ENCODE measurements around the gene ATP2B2. TPM values are rescaled to one million over a fixed set of nuclear protein-coding genes. Genes with fewer than 3 reads are reported as not detected.

ATP2B2 gene
- total RNA-seq, 2 donors from 2014 or later, result 0.14 to 0.74 TPM

DNA sequence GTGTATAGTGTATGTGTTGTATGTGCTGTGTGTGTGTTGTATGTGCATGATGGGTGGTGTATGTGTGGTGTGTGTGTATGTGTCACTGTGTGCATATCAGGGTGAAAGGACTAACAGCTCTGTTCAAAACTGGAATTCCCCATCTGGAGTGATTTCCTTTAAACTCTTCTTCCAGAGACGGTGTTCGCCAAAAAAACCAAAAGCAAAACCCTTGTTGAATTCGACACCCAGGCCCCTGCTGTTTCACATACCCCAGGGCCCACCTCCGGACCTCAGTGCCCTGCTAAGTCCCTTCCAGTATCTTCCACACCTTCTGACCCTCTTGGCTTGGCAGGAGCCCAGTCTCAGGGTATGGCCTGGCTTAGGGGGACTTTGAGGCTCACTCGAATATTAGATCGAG, 139.6 kb downstream of the ATP2B2 start:
- TF ChIP-seq POLR2A (IDR thresholded peaks at IDR 0.05), result no peak
- TF ChIP-seq, protein P1, sequence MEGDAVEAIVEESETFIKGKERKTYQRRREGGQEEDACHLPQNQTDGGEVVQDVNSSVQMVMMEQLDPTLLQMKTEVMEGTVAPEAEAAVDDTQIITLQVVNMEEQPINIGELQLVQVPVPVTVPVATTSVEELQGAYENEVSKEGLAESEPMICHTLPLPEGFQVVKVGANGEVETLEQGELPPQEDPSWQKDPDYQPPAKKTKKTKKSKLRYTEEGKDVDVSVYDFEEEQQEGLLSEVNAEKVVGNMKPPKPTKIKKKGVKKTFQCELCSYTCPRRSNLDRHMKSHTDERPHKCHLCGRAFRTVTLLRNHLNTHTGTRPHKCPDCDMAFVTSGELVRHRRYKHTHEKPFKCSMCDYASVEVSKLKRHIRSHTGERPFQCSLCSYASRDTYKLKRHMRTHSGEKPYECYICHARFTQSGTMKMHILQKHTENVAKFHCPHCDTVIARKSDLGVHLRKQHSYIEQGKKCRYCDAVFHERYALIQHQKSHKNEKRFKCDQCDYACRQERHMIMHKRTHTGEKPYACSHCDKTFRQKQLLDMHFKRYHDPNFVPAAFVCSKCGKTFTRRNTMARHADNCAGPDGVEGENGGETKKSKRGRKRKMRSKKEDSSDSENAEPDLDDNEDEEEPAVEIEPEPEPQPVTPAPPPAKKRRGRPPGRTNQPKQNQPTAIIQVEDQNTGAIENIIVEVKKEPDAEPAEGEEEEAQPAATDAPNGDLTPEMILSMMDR (IDR thresholded peaks at IDR 0.05), result no peak
- no peak for TF ChIP-seq POLR2AphosphoS5 (IDR thresholded peaks at IDR 0.05)
- H3K4me3 ChIP-seq, result no peak overlapping the region
- intact Hi-C loops (cut with DNase I), result no loop called here
- H3K27ac ChIP-seq, result no peak overlapping the region
- H3K36me3 ChIP-seq, result no peaks in the 10 kb centered on the region
- H3K9me3 ChIP-seq, result no peaks in the 10 kb centered on the region
- no peak for DNase-seq (ENCODE audit: low spot score)
- H3K4me1 ChIP-seq (replicated peaks), result no peaks in the 10 kb centered on the region
- WGBS, result 70% methylated on average over 6 of the region's 6 CpGs
- no peaks in the 10 kb centered on the region for H3K27me3 ChIP-seq (replicated peaks; ENCODE audit: insufficient read depth)

DNA sequence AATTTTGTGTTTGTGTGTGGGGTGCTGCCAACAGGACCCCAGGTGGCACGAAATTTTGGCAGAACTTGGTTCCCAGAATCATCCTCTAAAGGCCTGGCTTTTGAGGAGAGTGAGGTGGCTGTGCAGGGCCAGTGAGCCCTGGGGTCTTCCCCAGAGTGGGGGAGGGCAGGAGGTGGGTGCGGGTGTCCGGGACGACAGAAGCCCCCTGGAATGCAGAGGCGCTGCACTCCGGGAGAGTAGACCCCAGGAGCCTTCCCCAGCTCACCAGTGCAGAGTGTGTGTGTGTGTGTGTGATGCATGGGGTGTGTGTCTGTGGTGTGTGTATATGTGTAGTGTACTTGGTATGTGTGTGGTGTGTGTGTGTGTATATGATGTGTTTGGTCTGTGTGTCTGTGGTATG, 140.1 kb downstream of the ATP2B2 start:
- H3K27me3 ChIP-seq (replicated peaks; ENCODE audit: insufficient read depth), result no peaks in the 10 kb centered on the region
- H3K27ac ChIP-seq, result no peak overlapping the region
- H3K36me3 ChIP-seq, result no peaks in the 10 kb centered on the region
- intact Hi-C loops (cut with DNase I), result no loop called here
- no peak overlapping the region for H3K4me3 ChIP-seq
- no peaks in the 10 kb centered on the region for H3K4me1 ChIP-seq (replicated peaks)
- H3K9me3 ChIP-seq, result no peaks in the 10 kb centered on the region
- no peak for DNase-seq (ENCODE audit: low spot score)
- WGBS, result 76% methylated on average over 6 of the region's 6 CpGs
- no peak for TF ChIP-seq POLR2A (IDR thresholded peaks at IDR 0.05)
- no peak for TF ChIP-seq POLR2AphosphoS5 (IDR thresholded peaks at IDR 0.05)
- TF ChIP-seq, protein P1 (IDR thresholded peaks at IDR 0.05), result no peak

DNA sequence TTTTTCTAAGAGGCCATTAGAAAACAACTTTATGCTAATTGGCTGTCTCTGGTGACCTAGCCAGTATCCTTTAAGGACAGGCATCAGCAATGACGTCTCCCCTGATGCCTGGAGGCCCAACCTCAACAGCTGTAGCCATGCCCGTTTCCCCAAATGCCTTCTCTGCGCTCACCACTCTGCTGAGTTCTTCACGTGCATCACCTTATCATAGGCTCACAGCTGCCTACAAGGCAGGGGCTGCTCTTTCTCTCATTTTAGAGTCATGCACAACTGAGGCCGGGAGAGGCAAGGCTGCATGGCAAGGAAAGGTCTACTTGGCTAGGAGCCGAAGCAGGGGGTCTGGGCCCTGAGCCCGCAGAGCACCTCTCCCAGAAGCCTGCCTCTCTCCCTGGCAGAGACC, 140.6 kb downstream of the ATP2B2 start:
- intact Hi-C loops (cut with DNase I), result no loop called here
- no peaks in the 10 kb centered on the region for H3K27me3 ChIP-seq (replicated peaks; ENCODE audit: insufficient read depth)
- no peaks in the 10 kb centered on the region for H3K9me3 ChIP-seq
- 74% methylated on average over 7 of the region's 7 CpGs for WGBS
- no peak overlapping the region for H3K4me3 ChIP-seq
- no peaks in the 10 kb centered on the region for H3K4me1 ChIP-seq (replicated peaks)
- DNase-seq (ENCODE audit: low spot score), result no peak
- TF ChIP-seq, protein P1 (IDR thresholded peaks at IDR 0.05), result no peak
- no peak for TF ChIP-seq POLR2A (IDR thresholded peaks at IDR 0.05)
- TF ChIP-seq POLR2AphosphoS5 (IDR thresholded peaks at IDR 0.05), result no peak
- no peaks in the 10 kb centered on the region for H3K36me3 ChIP-seq
- H3K27ac ChIP-seq, result no peak overlapping the region

DNA sequence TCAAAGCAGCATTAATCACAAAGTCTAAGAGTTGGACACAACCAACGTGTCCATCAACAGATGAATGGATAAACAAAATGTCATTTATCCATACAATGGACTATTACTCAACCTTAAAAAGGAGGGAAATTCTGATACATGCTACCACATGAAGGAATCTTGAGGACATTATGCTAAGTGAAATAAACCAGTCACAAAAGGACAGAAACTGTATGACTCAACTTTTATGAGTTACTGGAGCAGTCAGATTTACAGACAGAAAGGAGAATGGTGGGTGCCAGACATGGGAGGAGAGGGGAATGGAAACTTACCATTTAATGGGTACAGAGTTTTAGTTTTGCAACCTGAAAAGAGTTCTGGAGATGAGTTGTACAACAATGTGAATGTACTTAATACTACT, 141.5 kb downstream of the ATP2B2 start:
- no peaks in the 10 kb centered on the region for H3K27me3 ChIP-seq (replicated peaks; ENCODE audit: insufficient read depth)
- H3K36me3 ChIP-seq, result no peaks in the 10 kb centered on the region
- TF ChIP-seq POLR2A (IDR thresholded peaks at IDR 0.05), result no peak
- TF ChIP-seq, protein P1 (IDR thresholded peaks at IDR 0.05), result no peak
- TF ChIP-seq POLR2AphosphoS5 (IDR thresholded peaks at IDR 0.05), result no peak
- no peaks in the 10 kb centered on the region for H3K4me1 ChIP-seq (replicated peaks)
- no peaks in the 10 kb centered on the region for H3K9me3 ChIP-seq
- no peak for DNase-seq (ENCODE audit: low spot score)
- 45% methylated on average over 1 of the region's 1 CpG for WGBS
- H3K27ac ChIP-seq, result no peak overlapping the region
- no peak overlapping the region for H3K4me3 ChIP-seq
- intact Hi-C loops (cut with DNase I), result no loop called here

DNA sequence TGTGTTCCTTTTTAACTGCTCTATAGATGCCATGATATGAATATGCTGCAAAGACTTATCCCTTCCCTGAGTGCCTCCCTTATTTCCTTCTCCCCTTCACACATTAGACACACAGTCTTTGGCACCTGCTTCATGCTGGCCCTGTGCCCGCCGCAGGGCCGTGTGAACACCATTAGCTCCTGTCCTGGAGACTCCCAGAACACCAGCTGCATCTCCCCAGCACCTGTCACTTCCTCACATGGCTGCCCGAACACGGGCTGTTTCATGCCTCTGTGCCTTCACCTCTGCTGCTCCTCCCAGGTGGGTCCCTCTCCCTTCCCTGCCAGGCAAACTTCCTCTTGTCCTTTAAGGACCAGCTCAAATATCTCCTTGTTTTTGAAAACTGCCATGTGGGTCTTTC, 144.0 kb downstream of the ATP2B2 start:
- 63% methylated on average over 5 of the region's 5 CpGs for WGBS
- Histone ChIP-seq H3K36me3 (no peaks in the 10 kb centered on the region), H3K27me3 (replicated peaks; ENCODE audit: insufficient read depth) (no peaks in the 10 kb centered on the region), H3K9me3 (no peaks in the 10 kb centered on the region), H3K4me1 (replicated peaks) (no peaks in the 10 kb centered on the region), H3K27ac (no peak overlapping the region), H3K4me3 (no peak overlapping the region)
- intact Hi-C loops (cut with DNase I), result no loop called here
- TF ChIP-seq, protein P1 (IDR thresholded peaks at IDR 0.05), result no peak
- no peak for TF ChIP-seq POLR2A (IDR thresholded peaks at IDR 0.05)
- DNase-seq (ENCODE audit: low spot score), result no peak
